ENCODE measurements around the gene UQCC2. TPM values are rescaled to one million over a fixed set of nuclear protein-coding genes. Genes with fewer than 3 reads are reported as not detected.

Gene UQCC2
- total and polyA plus RNA-seq, 2 of the 4 experiments (the other 2 are of a cell fraction) = 13.8 to 34.5 TPM

GRCh38 chr6:33688451-33689147 is 22.9 kb downstream of the UQCC2 start:
- DNase-seq = no peak
- Histone ChIP-seq H4K8ac (ENCODE audit: low read depth in 2 of 2, low read length in 2 of 2) (no peak overlapping the region), H3K36me3 (ENCODE audit: control insufficient read depth, insufficient read depth, low read length) (peaks cover 13% of the 10 kb centered on the region)

More at GRCh38 chr6:33688451-33689147, 22.9 kb downstream of the UQCC2 start:
- Histone ChIP-seq H3K4me2 (ENCODE audit: low read depth, low read length) (no peak overlapping the region), H4K91ac (ENCODE audit: insufficient read depth, low read depth, low read length) (no peak overlapping the region), H2BK15ac (ENCODE audit: low read depth, low read length) (no peak overlapping the region), H3K27me3 (ENCODE audit: control insufficient read depth, insufficient read depth, low read length) (no peaks in the 10 kb centered on the region), H3K56ac (ENCODE audit: extremely low read depth, insufficient read depth, low read length) (no peak overlapping the region), H3K23ac (ENCODE audit: low read depth, low read length) (no peak overlapping the region), H2BK120ac (ENCODE audit: low read depth, low read length) (no peak overlapping the region), H3K4ac (ENCODE audit: low read depth, low read length) (no peak overlapping the region), H2BK20ac (ENCODE audit: low read depth, low read length) (no peak overlapping the region), H2AK5ac (ENCODE audit: low read depth, low read length) (no peak overlapping the region), H2AFZ (replicated peaks; ENCODE audit: low read length, poor library complexity) (no peak overlapping the region), H4K5ac (ENCODE audit: low read depth, low read length) (no peak overlapping the region), H3K4me1 (ENCODE audit: control insufficient read depth, insufficient read depth, low read length) (peaks cover under 1% of the 10 kb centered on the region; the same call in 1 of the 2 replicates), H3K14ac (replicated peaks; ENCODE audit: low read depth, low read length) (no peak overlapping the region), H3K9ac (ENCODE audit: low read depth, low read length) (no peak overlapping the region), H3K27ac (ENCODE audit: insufficient read depth, low read length) (no peak overlapping the region), H3K9me3 (ENCODE audit: control insufficient read depth, insufficient read depth, low read length) (no peaks in the 10 kb centered on the region), H4K20me1 (ENCODE audit: insufficient read depth, low read length) (no peaks in the 10 kb centered on the region), H2BK5ac (ENCODE audit: low read depth, low read length, poor library complexity, severe bottlenecking) (no peak overlapping the region), H2AK9ac (replicated peaks; ENCODE audit: low read depth, low read length, poor library complexity) (no peak overlapping the region), H3K79me1 (ENCODE audit: low read depth in 1 of 2, low read length in 2 of 2) (no peaks in the 10 kb centered on the region), H3K9me1 (ENCODE audit: insufficient read depth, low read length) (peaks cover 9% of the 10 kb centered on the region; the same call in 1 of the 2 replicates), H3K4me3 (ENCODE audit: insufficient read depth, low read depth, low read length) (no peak overlapping the region), H3K18ac (ENCODE audit: low read depth, low read length) (no peak overlapping the region)
- POLR2A ChIA-PET (ENCODE audit: unreplicated experiment) = interaction anchor here (0.6 kb wide), 1 partner anchor 198 kb away, joined by 3 read pairs; no protein-coding TSS in a partner anchor
- CTCF ChIA-PET = no interaction called here
- intact Hi-C loops (cut with micrococcal nuclease) (no loop called here), dilution Hi-C loops (cut with HindIII; ENCODE audit: low sequenced_read_pairs, unreplicated experiment) (no loop called here), in situ Hi-C loops (cut with MboI; ENCODE audit: low sequenced_read_pairs) (no loop called here)
- 89% methylated on average over 10 of the region's 25 CpGs; no CpG with 5 or more reads in 1 of the 2 experiments for WGBS, 2 experiments (ENCODE audit: extremely low coverage in 2 of 2, insufficient read length in 1 of 2)
- no peak for ATAC-seq (ENCODE audit: low read depth)
- TF ChIP-seq BHLHE40 (IDR thresholded peaks at IDR 0.05; ENCODE audit: low read depth, low read length) (no peak), ELK1 (IDR thresholded peaks at IDR 0.05; ENCODE audit: borderline replicate concordance, low read depth, low read length) (no peak), NFE2L2 (IDR thresholded peaks at IDR 0.05; ENCODE audit: low read depth, low read length) (no peak), MXI1 (IDR thresholded peaks at IDR 0.05; ENCODE audit: borderline replicate concordance, low read depth, low read length) (no peak), CHD1 (IDR thresholded peaks at IDR 0.05; ENCODE audit: low read depth, low read length) (no peak), RCOR1 (IDR thresholded peaks at IDR 0.05; ENCODE audit: insufficient replicate concordance, low read length) (no peak), MAFK (IDR thresholded peaks at IDR 0.05; ENCODE audit: low read depth, low read length) (no peak), POLR2A (IDR thresholded peaks at IDR 0.05; ENCODE audit: low read depth, low read length) (no peak), RFX5 (IDR thresholded peaks at IDR 0.05; ENCODE audit: low read depth, low read length) (no peak), RAD21 (IDR thresholded peaks at IDR 0.05; ENCODE audit: low read length) (no peak), CEBPB (IDR thresholded peaks at IDR 0.05; ENCODE audit: low read depth, low read length) (no peak), USF2 (IDR thresholded peaks at IDR 0.05; ENCODE audit: low read depth, low read length) (no peak)
- BruUV-seq (replicated peaks) = no TSS peak

Measured in IMR-90 (cell line).